IMR-90 (cell line): ENCODE measurements around the gene ECHS1. TPM values are rescaled to one million over a fixed set of nuclear protein-coding genes. Genes with fewer than 3 reads are reported as not detected.

Source experiments
- ATAC-seq: fragments of 200-7000 bp; cut with Tn5 transposase; 2 replicates; pipeline ENCODE4 v1.9.1; 2020; ENCODE audit warnings: low read depth, mild to moderate bottlenecking, moderate library complexity
- BruUV-seq: library from RNA; stranded (reverse); fragments of 400-500 nt; replicated peaks from 2 replicates; lab custom pipeline; 2021; lab: Mats Ljungman, UMichigan
- CTCF ChIA-PET: fragments of 300-600 bp; formaldehyde crosslinking; extraction: SDS; loops from one replicate; lab custom pipeline; 2021; ENCODE audit warnings: antibody characterized with exemption; lab: Yijun Ruan, JAX
- POLR2A ChIA-PET: fragments of 300-600 bp; sonication (Branson Sonifier 250); formaldehyde crosslinking; loops from one replicate; lab custom pipeline; 2022; ENCODE audit warnings: antibody characterized with exemption; ENCODE audit not compliant: unreplicated experiment; lab: Charles Lee
- DNase-seq: peaks from one replicate; pipeline ENCODE4 v3.0.0; 2013
- H2AFZ ChIP-seq: replicated peaks from 2 replicates; pipeline ENCODE3; 2013; ENCODE audit warnings: low read length, mild to moderate bottlenecking; ENCODE audit not compliant: poor library complexity
- H2AK5ac ChIP-seq: 2 replicates; pipeline ENCODE4 v1.6.1; 2013; ENCODE audit warnings: low read depth, low read length, inconsistent platforms
- H2AK9ac ChIP-seq: replicated peaks from 2 replicates; pipeline ENCODE3; 2013; ENCODE audit warnings: mild to moderate bottlenecking, low read depth, low read length, moderate library complexity; ENCODE audit not compliant: poor library complexity
- H2BK120ac ChIP-seq: 2 replicates; pipeline ENCODE4 v1.6.1; 2013; ENCODE audit warnings: low read depth, low read length, inconsistent platforms
- H2BK15ac ChIP-seq: 3 replicates; pipeline ENCODE4 v1.6.1; 2013; ENCODE audit warnings: low read depth, low read length, inconsistent platforms
- H2BK20ac ChIP-seq: 2 replicates; pipeline ENCODE4 v1.6.1; 2013; ENCODE audit warnings: low read depth, mild to moderate bottlenecking, inconsistent platforms, low read length, moderate library complexity
- H2BK5ac ChIP-seq: 2 replicates; pipeline ENCODE4 v1.6.1; 2013; ENCODE audit warnings: mild to moderate bottlenecking, low read depth, low read length, inconsistent platforms; ENCODE audit not compliant: poor library complexity, severe bottlenecking
- H3K14ac ChIP-seq: replicated peaks from 2 replicates; pipeline ENCODE4 v1.6.1; 2013; ENCODE audit warnings: low read depth, low read length, inconsistent platforms
- H3K18ac ChIP-seq: 2 replicates; pipeline ENCODE4 v1.6.1; 2013; ENCODE audit warnings: low read depth, low read length, control low read depth
- H3K23ac ChIP-seq: 2 replicates; pipeline ENCODE4 v1.6.1; 2013; ENCODE audit warnings: low read depth, low read length, inconsistent platforms
- H3K27ac ChIP-seq: 2 replicates; pipeline ENCODE4 v1.5.1; 2013; ENCODE audit warnings: mild to moderate bottlenecking, control low read depth, low read length; ENCODE audit not compliant: insufficient read depth
- H3K27me3 ChIP-seq: 2 replicates; pipeline ENCODE4 v1.6.1; 2013; ENCODE audit warnings: low read length; ENCODE audit not compliant: control insufficient read depth, insufficient read depth
- H3K36me3 ChIP-seq: 2 replicates; pipeline ENCODE4 v1.6.1; 2013; ENCODE audit warnings: low read length, mixed read lengths; ENCODE audit not compliant: control insufficient read depth, insufficient read depth
- H3K4ac ChIP-seq: 2 replicates; pipeline ENCODE4 v1.6.1; 2013; ENCODE audit warnings: low read depth, low read length, inconsistent platforms
- H3K4me1 ChIP-seq: 2 replicates; pipeline ENCODE4 v1.6.1; 2013; ENCODE audit warnings: low read length, mixed read lengths; ENCODE audit not compliant: control insufficient read depth, insufficient read depth
- H3K4me2 ChIP-seq: 2 replicates; pipeline ENCODE4 v1.6.1; 2013; ENCODE audit warnings: low read depth, mild to moderate bottlenecking, control low read depth, low read length, moderate library complexity
- H3K4me3 ChIP-seq: 2 replicates; pipeline ENCODE4 v1.5.1; 2013; ENCODE audit warnings: low read depth, mild to moderate bottlenecking, control low read depth, low read length, moderate library complexity; ENCODE audit not compliant: insufficient read depth
- H3K56ac ChIP-seq: 2 replicates; pipeline ENCODE4 v1.6.1; 2013; ENCODE audit warnings: low read length, inconsistent platforms; ENCODE audit not compliant: insufficient read depth; ENCODE audit errors: extremely low read depth
- H3K79me1 ChIP-seq, 2 experiments: 2 replicates each; pipeline ENCODE4 v1.6.1; 2013; ENCODE audit warnings: low read length in 2 of 2, inconsistent platforms in 1 of 2, low read depth in 1 of 2
- H3K9ac ChIP-seq: 2 replicates; pipeline ENCODE4 v1.6.1; 2013; ENCODE audit warnings: low read depth, low read length, control low read depth
- H3K9me1 ChIP-seq: 2 replicates; pipeline ENCODE4 v1.6.1; 2013; ENCODE audit warnings: low read length, inconsistent platforms; ENCODE audit not compliant: insufficient read depth
- H3K9me3 ChIP-seq: 2 replicates; pipeline ENCODE4 v1.6.1; 2013; ENCODE audit warnings: low read length; ENCODE audit not compliant: control insufficient read depth, insufficient read depth
- H4K20me1 ChIP-seq: 2 replicates; pipeline ENCODE4 v1.6.1; 2013; ENCODE audit warnings: low read length, inconsistent platforms; ENCODE audit not compliant: insufficient read depth
- H4K5ac ChIP-seq: 2 replicates; pipeline ENCODE4 v1.6.1; 2013; ENCODE audit warnings: mild to moderate bottlenecking, low read depth, low read length, control low read depth
- H4K8ac ChIP-seq, 2 experiments: 2 replicates each; pipeline ENCODE4 v1.6.1; 2013; ENCODE audit warnings: low read depth in 2 of 2, low read length in 2 of 2, control low read depth in 1 of 2, inconsistent platforms in 1 of 2
- H4K91ac ChIP-seq: 2 replicates; pipeline ENCODE4 v1.6.1; 2013; ENCODE audit warnings: low read depth, low read length, inconsistent platforms; ENCODE audit not compliant: insufficient read depth
- FOS ChIP-seq: fragments of 150-350 bp; IDR thresholded peaks from 2 replicates; pipeline ENCODE4 v1.6.1; 2016; ENCODE audit warnings: low read depth, low read length
- MAFK ChIP-seq: IDR thresholded peaks from 2 replicates; pipeline ENCODE4 v1.6.1; 2012; ENCODE audit warnings: low read depth, low read length, improper control_type of control experiment
- MAZ ChIP-seq: IDR thresholded peaks from 2 replicates; pipeline ENCODE4 v1.6.1; 2012; ENCODE audit warnings: low read depth, mild to moderate bottlenecking, low read length, improper control_type of control experiment, moderate library complexity, borderline replicate concordance
- POLR2A ChIP-seq: IDR thresholded peaks from 2 replicates; pipeline ENCODE4 v1.6.1; 2012; ENCODE audit warnings: mild to moderate bottlenecking, low read depth, low read length
- RAD21 ChIP-seq: IDR thresholded peaks from 2 replicates; pipeline ENCODE4 v1.6.1; 2012; ENCODE audit warnings: low read length, improper control_type of control experiment
- SMC3 ChIP-seq: fragments of 150-350 bp; IDR thresholded peaks from 2 replicates; pipeline ENCODE4 v1.6.1; 2016; ENCODE audit warnings: low read depth, mild to moderate bottlenecking, antibody characterized with exemption, low read length, moderate library complexity
- WGBS, 2 experiments: methylation state at CpG; one replicate each; pipeline versions ENCODE4 v1.1.5 to v1.1.7; 2013; ENCODE audit warnings: missing lambda C conversion rate in 2 of 2; ENCODE audit not compliant: insufficient read length in 1 of 2; ENCODE audit errors: extremely low coverage in 2 of 2; 5-methylcytosine and 5-hydroxymethylcytosine counted together
- dilution Hi-C: fragments of 300-500 bp; cut with HindIII; formaldehyde crosslinking; loops from one replicate; pipeline ENCODE4 v1.14.3; 2018; ENCODE audit warnings: low sequenced_read_pairs; ENCODE audit not compliant: unreplicated experiment
- in situ Hi-C: fragments of 300-500 bp; cut with MboI; formaldehyde crosslinking; loops from 3 replicates; pipeline ENCODE4 v1.14.3; 2019; ENCODE audit warnings: low sequenced_read_pairs, inconsistent platforms, mixed read lengths
- intact Hi-C: fragments of 100-400 bp; cut with micrococcal nuclease; formaldehyde crosslinking; loops from 2 replicates; pipeline ENCODE4 v1.10.0; 2022
- polyA plus RNA-seq, 3 experiments: library from polyadenylated mRNA; depleted of rRNA; stranded (reverse); fragments of >200 nt; gene quantifications; 2 replicates each; pipeline ENCODE4 v1.2.3, GENCODE V29; 2012; ENCODE audit warnings: low replicate concordance in 1 of 3
- total RNA-seq: library from RNA; depleted of rRNA; stranded (reverse); fragments of >200 nt; gene quantifications from 2 replicates; pipeline ENCODE4 v1.2.3, GENCODE V29; 2012

Gene ECHS1
- total and polyA plus RNA-seq, 2 of the 4 experiments (the other 2 are of a cell fraction), result 60.8 to 84.2 TPM

GRCh38 chr10:133315847-133316246, 57.3 kb downstream of the ECHS1 start:
- Histone ChIP-seq H2BK20ac (no peak overlapping the region), H3K18ac (no peak overlapping the region), H2BK15ac (no peak overlapping the region), H2BK120ac (no peak overlapping the region), H3K4ac (no peak overlapping the region), H3K4me2 (no peak overlapping the region), H3K79me1 (no peaks in the 10 kb centered on the region), H4K91ac (no peak overlapping the region), H4K5ac (no peak overlapping the region), H4K8ac (no peak overlapping the region), H3K14ac (no peak overlapping the region), H2AK5ac (no peak overlapping the region), H3K27me3 (no peaks in the 10 kb centered on the region; the same call in 1 of the 2 replicates), H3K27ac (no peak overlapping the region), H3K36me3 (peaks cover 8% of the 10 kb centered on the region; the same call in 1 of the 2 replicates), H2AK9ac (no peak overlapping the region), H3K9ac (no peak overlapping the region), H3K23ac (no peak overlapping the region), H3K4me1 (no peaks in the 10 kb centered on the region), H3K56ac (no peak overlapping the region), H3K9me3 (no peaks in the 10 kb centered on the region), H2AFZ (no peak overlapping the region), H3K9me1 (peaks cover 3% of the 10 kb centered on the region; the same call in 1 of the 2 replicates), H3K4me3 (no peak overlapping the region), H2BK5ac (no peak overlapping the region), H4K20me1 (no peaks in the 10 kb centered on the region)
- BruUV-seq, result no TSS peak
- intact Hi-C loops (no loop called here), dilution Hi-C loops (no loop called here), in situ Hi-C loops (no loop called here)
- TF ChIP-seq MAZ, result no peak
- no peak for TF ChIP-seq MAFK
- no peak for TF ChIP-seq POLR2A
- no peak for TF ChIP-seq RAD21
- TF ChIP-seq SMC3, result no peak
- no peak for TF ChIP-seq FOS
- 89% methylated on average over 5 of the region's 5 CpGs; no CpG with 5 or more reads in 1 of the 2 experiments for WGBS, 2 experiments
- ATAC-seq (no peak), DNase-seq (no peak)
- ChIA-PET CTCF (interaction anchor here (0.6 kb wide), 1 partner anchor 144 kb away, joined by 10 read pairs; no protein-coding TSS in a partner anchor), POLR2A (no interaction called here)
